Skeletal muscle satellite cell (primary cell): ENCODE data around the gene RNF151.

Source experiments
- H3K27me3 ChIP-seq: 2 replicates; pipeline ENCODE4 v1.7.0; 2013; ENCODE audit warnings: low read length; ENCODE audit not compliant: control insufficient read depth, insufficient read depth
- H3K36me3 ChIP-seq: 2 replicates; pipeline ENCODE4 v1.7.0; 2013; ENCODE audit warnings: mild to moderate bottlenecking, control low read depth, low read length; ENCODE audit not compliant: insufficient read depth
- H3K4me1 ChIP-seq: 2 replicates; pipeline ENCODE4 v1.7.0; 2013; ENCODE audit warnings: low read length; ENCODE audit not compliant: control insufficient read depth, insufficient read depth
- H3K4me2 ChIP-seq: 2 replicates; pipeline ENCODE4 v1.7.0; 2013; ENCODE audit warnings: mild to moderate bottlenecking, low read length
- H3K4me3 ChIP-seq: 2 replicates; pipeline ENCODE4 v1.7.0; 2013; ENCODE audit warnings: low read length
- H3K9ac ChIP-seq: 2 replicates; pipeline ENCODE4 v1.7.0; 2013; ENCODE audit warnings: mild to moderate bottlenecking, low read depth, low read length, moderate library complexity
- H3K9me3 ChIP-seq: replicated peaks from 2 replicates; pipeline ENCODE4 v1.7.0; 2013; ENCODE audit warnings: mild to moderate bottlenecking, control low read depth, low read length

RNF151 gene

DNA sequence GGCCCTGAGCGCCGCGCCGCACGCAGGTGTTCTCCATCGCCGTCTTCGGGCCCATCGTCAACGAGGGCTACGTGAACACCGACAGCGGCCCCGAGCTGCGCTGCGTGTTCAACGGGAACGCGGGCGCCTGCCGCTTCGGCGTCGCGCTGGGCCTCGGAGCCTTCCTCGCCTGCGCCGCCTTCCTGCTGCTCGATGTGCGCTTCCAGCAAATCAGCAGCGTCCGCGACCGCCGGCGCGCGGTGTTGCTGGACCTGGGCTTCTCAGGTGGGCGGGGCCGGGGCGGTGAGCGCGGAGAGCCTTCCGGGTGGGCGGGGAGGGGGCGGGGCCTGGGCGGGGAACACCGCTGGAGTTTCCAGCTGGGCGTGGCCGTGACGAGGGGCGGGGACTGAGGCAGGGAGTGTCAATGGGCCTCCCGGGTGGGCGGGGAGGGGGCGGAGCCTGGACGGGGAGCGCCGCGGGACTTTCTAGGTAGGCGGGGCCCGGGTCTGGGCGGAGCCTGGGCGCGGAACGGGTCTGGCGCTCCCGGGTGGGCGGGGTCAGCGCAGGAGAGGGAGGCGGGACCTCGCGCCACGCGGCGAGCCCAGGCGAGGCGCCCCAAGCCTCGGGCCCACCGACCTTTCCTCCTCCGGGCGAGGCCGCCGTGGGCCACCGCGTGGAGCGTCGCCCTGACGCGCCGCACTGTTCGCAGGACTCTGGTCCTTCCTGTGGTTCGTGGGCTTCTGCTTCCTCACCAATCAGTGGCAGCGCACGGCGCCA, 25.5 kb downstream of the RNF151 start:
- Histone ChIP-seq H3K27me3 (peaks cover 28% of the 10 kb centered on the region), H3K4me2 (peak overlapping the region; percentile 79), H3K36me3 (peaks cover 12% of the 10 kb centered on the region), H3K4me1 (peaks cover 21% of the 10 kb centered on the region), H3K9me3 (no peaks in the 10 kb centered on the region), H3K4me3 (peak overlapping the region; percentile 62), H3K9ac (no peak overlapping the region)

DNA sequence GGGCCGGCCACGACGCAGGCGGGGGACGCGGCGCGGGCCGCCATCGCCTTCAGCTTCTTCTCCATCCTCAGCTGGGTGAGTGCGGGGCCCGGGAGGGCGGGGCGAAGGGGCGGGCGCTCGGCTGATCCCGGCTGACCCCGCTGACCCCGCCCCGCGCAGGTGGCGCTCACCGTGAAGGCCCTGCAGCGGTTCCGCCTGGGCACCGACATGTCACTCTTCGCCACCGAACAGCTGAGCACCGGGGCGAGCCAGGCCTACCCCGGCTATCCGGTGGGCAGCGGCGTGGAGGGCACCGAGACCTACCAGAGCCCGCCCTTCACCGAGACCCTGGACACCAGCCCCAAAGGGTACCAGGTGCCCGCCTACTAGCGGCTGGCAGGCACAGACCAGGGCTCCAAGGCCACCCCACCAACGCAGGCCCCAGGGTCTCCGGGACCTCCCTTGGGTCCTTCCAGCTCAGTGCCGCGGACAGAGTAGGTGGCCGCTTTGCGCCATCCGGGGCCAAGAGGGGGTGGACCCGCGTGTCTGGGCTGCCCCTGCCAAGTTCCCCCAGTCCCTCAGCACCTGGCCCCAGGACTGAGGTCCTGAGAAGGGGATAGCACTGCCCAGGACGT, 26.2 kb downstream of the RNF151 start:
- H3K9me3 ChIP-seq: no peaks in the 10 kb centered on the region
- H3K4me3 ChIP-seq: peak overlapping the region; percentile 56
- H3K4me1 ChIP-seq: peaks cover 28% of the 10 kb centered on the region
- peak overlapping the region; percentile 70 for H3K4me2 ChIP-seq
- peaks cover 28% of the 10 kb centered on the region for H3K27me3 ChIP-seq
- H3K9ac ChIP-seq: no peak overlapping the region
- H3K36me3 ChIP-seq: peaks cover 17% of the 10 kb centered on the region

DNA sequence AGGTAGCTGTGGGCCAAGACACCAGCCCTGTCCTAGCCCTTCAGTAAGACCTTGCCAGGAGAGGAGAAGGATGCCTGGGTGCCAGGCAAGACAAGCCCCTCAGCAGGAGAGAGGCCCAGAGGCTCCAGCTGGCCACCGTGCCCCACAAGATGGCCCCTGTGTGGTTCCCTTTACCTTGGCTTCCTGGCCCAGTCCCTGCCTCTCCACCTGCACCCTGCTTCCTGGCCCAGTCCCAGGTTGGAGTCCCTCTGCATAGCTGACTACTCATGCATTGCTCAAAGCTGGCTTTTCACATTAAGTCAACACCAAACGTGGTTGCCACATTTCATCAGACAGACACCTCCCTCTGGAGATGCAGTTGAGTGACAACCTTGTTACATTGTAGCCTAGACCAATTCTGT, 27.1 kb downstream of the RNF151 start:
- H3K4me3 ChIP-seq: no peak overlapping the region
- peaks cover 34% of the 10 kb centered on the region for H3K4me1 ChIP-seq
- no peak overlapping the region for H3K9ac ChIP-seq
- H3K4me2 ChIP-seq: no peak overlapping the region
- peaks cover 27% of the 10 kb centered on the region for H3K27me3 ChIP-seq
- peaks cover 23% of the 10 kb centered on the region for H3K36me3 ChIP-seq
- H3K9me3 ChIP-seq: no peaks in the 10 kb centered on the region

DNA sequence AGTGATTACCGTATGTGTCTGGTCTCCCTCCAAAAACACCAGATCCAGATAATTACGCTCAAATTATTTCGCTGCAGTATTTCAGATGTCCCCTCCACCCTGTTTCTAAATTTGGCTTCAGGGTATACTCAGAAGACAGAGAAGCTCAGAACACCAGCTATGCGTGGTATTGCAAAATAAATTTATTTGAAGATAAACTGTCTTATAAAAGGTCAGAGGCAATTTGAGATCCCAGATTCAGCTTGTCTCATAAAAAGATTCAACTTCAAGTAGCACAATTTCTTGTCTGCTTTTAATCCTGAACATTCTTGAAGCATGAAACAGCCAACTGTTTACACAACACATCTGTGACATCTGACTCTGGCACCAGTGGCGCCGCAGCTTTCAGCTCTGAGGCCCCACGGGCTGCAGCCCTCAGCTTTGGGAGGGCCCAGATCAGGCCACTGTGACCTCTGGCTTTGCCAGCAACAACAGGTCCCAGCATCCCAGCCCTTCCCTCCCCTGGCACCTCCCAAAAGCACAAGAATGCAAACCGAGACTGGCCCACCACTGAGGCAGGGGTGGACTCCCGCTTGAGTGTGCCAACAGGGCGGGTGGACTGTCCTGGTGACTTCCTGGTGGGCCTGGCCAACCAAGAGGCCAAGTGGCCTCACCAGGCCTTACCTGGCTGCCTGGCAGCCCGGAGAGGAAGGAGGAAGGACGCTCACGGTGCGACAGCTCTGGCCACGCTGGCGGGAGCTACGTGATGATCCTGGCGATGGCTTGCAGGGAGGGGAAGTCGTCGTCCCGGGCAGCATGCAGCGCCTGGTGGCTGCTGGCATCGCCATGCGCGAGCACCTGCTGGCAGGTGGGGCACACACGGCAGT, 31.1 kb downstream of the RNF151 start:
- Histone ChIP-seq H3K9me3 (no peaks in the 10 kb centered on the region), H3K4me3 (no peak overlapping the region), H3K36me3 (peaks cover 59% of the 10 kb centered on the region), H3K9ac (no peak overlapping the region), H3K4me2 (no peak overlapping the region), H3K27me3 (no peaks in the 10 kb centered on the region), H3K4me1 (peaks cover 16% of the 10 kb centered on the region)

DNA sequence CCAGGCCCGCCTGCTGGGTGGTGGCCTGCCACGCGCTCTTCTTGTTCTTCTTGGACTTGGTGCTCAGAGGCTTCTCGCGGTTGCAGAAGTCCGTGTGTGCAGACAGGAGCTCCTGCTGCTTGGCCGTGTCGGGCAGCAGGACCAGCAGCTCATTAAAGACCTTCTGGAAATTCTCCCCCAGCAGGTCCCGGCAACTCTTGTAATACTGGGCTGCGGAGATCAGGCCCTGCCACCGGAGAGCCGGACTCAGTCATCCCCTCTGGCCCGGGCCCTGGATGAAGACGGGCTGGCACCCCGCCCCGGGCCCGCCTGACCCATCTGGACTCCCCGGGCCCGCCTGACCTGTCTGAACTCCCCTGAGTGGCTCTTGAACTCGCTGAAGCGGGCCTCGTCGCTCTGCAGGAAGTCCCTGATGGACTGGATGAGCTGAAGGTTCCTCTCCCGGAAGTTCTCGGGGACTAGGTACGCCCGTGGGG, 31.7 kb downstream of the RNF151 start:
- no peaks in the 10 kb centered on the region for H3K27me3 ChIP-seq
- H3K9ac ChIP-seq: no peak overlapping the region
- H3K9me3 ChIP-seq: no peaks in the 10 kb centered on the region
- H3K4me3 ChIP-seq: no peak overlapping the region
- peaks cover 65% of the 10 kb centered on the region for H3K36me3 ChIP-seq
- H3K4me2 ChIP-seq: no peak overlapping the region
- H3K4me1 ChIP-seq: peaks cover 16% of the 10 kb centered on the region

DNA sequence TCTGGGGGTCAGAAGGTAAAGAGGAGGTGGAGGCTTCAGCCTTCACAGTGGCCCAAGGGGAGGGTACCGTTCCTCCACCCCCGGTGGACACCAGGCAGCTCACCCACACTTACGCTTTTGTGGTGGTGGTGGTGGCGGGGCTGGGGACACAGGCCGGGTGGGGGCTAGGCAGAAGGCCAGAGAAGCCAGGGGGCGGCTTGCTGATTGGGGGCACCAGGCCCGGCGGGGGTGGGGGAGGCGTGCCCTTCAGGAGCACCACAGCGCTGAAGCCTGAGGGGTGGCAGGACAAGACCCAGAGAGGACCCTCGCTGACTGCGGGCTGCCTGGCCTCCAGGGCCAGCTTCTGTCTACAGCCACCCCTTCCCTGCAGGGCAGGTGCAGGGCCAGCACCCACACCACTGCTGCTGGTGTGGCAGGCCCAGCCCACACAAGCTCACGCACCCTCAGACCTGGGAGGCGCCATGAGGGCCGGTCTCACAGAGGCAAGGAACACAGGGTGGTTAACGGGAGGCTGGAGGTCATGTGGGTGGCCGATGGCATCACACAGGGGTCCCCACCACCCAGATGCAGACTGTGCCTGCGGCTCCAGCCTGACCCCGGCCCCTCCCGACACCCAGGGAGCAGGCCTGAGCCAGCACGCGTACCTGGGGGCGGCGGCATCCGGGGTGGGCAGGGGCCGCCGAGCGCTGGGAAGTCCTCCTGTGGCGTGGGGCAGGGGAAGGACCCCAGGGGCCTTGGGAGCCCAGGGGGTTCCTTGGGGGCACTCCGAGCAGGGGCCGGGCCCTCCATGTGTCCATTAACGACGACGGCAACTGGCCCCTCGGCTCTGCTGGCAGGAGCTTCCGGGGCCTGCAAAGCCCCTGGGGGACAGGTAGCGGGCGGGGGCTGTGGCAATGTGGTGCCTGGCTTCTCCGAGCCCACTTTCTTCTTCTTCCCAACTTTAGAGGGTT, 32.5 kb downstream of the RNF151 start:
- H3K36me3 ChIP-seq: peaks cover 68% of the 10 kb centered on the region
- H3K9ac ChIP-seq: no peak overlapping the region
- H3K27me3 ChIP-seq: no peaks in the 10 kb centered on the region
- H3K9me3 ChIP-seq: no peaks in the 10 kb centered on the region
- peaks cover 19% of the 10 kb centered on the region for H3K4me1 ChIP-seq
- H3K4me3 ChIP-seq: no peak overlapping the region
- no peak overlapping the region for H3K4me2 ChIP-seq

DNA sequence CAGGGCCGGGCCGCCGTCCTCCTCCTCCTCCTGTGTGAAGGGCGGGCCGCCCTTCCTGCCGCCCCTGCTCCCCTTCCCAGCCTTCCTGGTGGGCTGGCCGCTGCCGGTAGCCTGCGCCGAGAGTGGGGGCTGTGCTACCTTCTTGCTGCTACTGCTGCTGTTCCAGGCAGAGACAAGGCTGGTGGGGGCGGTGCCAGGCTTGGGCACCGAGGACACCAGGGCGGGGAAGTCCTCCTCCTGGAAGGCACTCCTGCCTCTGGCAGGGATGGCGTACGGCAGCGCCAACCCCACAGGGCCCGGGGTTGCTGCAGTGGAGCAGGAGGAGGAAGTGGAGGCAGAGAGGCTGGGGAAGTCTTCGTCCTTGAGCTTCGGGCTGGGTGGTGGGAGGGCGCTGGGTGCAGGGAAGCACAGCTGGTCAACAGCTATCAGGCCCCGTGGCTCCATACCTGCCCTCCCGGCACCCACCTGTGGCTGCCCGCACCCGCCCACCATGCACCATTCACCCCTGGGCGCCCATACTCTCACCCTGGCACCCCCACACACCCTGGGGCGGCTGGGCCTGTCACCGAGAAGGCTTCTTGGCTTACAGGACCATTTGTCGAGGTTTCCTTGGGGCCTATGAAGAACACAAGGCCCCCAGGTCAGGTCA, 33.3 kb downstream of the RNF151 start:
- H3K27me3 ChIP-seq: no peaks in the 10 kb centered on the region
- no peak overlapping the region for H3K4me2 ChIP-seq
- no peaks in the 10 kb centered on the region for H3K9me3 ChIP-seq
- H3K9ac ChIP-seq: no peak overlapping the region
- no peak overlapping the region for H3K4me3 ChIP-seq
- H3K4me1 ChIP-seq: peaks cover 28% of the 10 kb centered on the region
- H3K36me3 ChIP-seq: peaks cover 68% of the 10 kb centered on the region

DNA sequence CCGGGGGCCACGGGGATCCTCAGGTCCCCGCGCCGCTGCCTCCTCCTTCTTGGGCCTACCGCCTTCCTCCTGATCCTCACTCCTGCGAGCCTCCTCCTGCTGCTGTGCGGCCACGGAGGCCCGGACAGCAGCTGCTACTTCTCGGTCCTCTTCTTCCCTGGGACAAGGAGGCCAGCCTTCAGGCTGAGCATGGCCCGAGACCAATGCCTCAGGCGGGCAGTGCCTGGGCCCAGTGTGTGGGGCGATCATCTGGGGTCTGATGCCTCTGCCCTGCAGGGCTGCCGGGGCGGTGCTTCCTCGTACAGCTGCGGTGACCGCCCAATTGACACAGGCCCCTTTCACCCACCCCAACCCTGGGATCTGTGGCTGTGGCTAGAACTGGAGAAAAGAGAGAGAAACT, 34.4 kb downstream of the RNF151 start:
- H3K9me3 ChIP-seq: no peaks in the 10 kb centered on the region
- no peaks in the 10 kb centered on the region for H3K27me3 ChIP-seq
- no peak overlapping the region for H3K9ac ChIP-seq
- H3K4me1 ChIP-seq: peaks cover 38% of the 10 kb centered on the region
- H3K4me3 ChIP-seq: no peak overlapping the region
- peaks cover 64% of the 10 kb centered on the region for H3K36me3 ChIP-seq
- H3K4me2 ChIP-seq: no peak overlapping the region

DNA sequence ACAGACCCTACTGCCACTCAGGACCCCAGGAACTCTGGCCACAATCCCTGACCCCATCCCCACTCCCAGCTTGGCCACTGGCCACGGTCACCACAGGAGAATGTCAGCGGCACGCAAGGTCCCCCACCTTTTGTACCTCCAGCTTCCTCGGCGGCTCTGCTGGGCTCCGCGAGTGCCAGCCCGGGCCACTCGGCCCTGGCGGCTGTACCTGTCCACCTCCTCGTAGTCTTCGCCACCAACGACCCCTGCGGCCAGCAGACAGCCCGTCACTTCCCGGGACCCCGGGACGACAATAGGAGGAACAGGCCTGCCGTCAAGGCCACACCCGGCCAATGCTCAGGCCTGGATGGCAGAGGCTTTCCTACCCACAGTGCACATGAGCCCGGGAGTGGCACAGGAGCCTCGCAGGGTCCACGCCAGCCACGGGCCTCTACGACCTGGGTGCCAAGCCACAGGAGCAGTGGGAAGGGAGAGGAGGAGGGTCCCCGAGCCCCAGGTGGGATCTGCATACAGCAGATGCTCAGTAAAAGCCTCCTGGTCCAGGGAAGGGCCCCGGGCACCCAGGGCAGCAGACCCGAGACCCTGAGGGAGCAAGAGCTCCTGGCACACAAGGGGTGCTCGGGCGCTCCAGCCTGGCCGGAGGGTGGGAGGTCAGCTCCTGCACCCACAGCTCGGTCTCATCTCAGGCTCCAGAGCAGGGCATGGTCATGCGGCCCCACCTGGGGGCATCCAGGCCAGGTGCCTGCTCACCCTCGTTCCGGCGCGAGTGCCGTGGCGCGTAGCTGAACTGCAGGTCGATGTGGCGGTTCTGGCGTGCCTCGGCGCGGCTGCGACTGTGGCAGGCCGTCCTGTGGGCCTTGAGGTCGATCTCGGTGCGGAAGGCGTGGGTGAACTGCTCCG, 35.0 kb downstream of the RNF151 start:
- peaks cover 61% of the 10 kb centered on the region for H3K36me3 ChIP-seq
- no peaks in the 10 kb centered on the region for H3K27me3 ChIP-seq
- no peaks in the 10 kb centered on the region for H3K9me3 ChIP-seq
- no peak overlapping the region for H3K4me3 ChIP-seq
- H3K4me1 ChIP-seq: peaks cover 45% of the 10 kb centered on the region
- H3K4me2 ChIP-seq: no peak overlapping the region
- H3K9ac ChIP-seq: no peak overlapping the region
